ENCODE results near the gene TAF6.

The TAF6 gene

GRCh38 chr7:100163006-100163531 lies 43.9 kb upstream of the TAF6 start (continued):
- TF ChIP-seq ZIC2 (tag by site-specific recombination; IDR thresholded peaks at IDR 0.05) = peak; percentile 63
- TF ChIP-seq RBAK (tag by site-specific recombination; IDR thresholded peaks at IDR 0.05) = no peak
- peak; percentile 96 for TF ChIP-seq SCRT2 (tag by site-specific recombination; IDR thresholded peaks at IDR 0.05)
- peak; percentile 50; the same call in 1 of the 2 replicates for TF ChIP-seq ZBTB17 (tag by site-specific recombination; IDR thresholded peaks at IDR 0.05)

- ChIA-PET CTCF (interaction anchor here (1.9 kb wide), 1 partner anchor 27 kb away, joined by 7 read pairs; no protein-coding TSS in a partner anchor), POLR2A (interaction anchor here (0.8 to 4.3 kb wide), 2 partner anchors 11 to 13 kb away, joined by 3 to 38 read pairs; partner anchors contain the start of gene LAMTOR4)
- peaks cover 3% of the 10 kb centered on the region; the same call in 1 of the 2 replicates for H3K4me1 ChIP-seq (ENCODE audit: control insufficient read depth, insufficient read depth, low read length)
These were observed 40.9 kb upstream of the TAF6 start for GRCh38 chr7:100160067-100160466.

More at GRCh38 chr7:100160067-100160466, 40.9 kb upstream of the TAF6 start:
- H3K4me3 ChIP-seq (ENCODE audit: low read depth, low read length) = no peak overlapping the region
- H3K9me3 ChIP-seq (ENCODE audit: control insufficient read depth, insufficient read depth, low read depth, low read length) = no peaks in the 10 kb centered on the region
- no peak overlapping the region for H3K27ac ChIP-seq (ENCODE audit: extremely low read depth, low read depth, low read length)
- peaks cover 0 to 20% of the 10 kb centered on the region in 2 experiments; a peak in 1 of 3 replicates for H3K36me3 ChIP-seq (ENCODE audit: control insufficient read depth in 2 of 2, insufficient read depth in 1 of 2, low read length in 2 of 2)
- TF ChIP-seq ZBTB26 (tag by site-specific recombination; optimal IDR thresholded peaks at IDR 0.05) = no peak
- TF ChIP-seq ZBTB21 (tag by site-specific recombination; IDR thresholded peaks at IDR 0.05) = no peak
- no peak for TF ChIP-seq ZNF510 (tag by site-specific recombination; IDR thresholded peaks at IDR 0.05; ENCODE audit: insufficient replicate concordance)
- TF ChIP-seq GLIS1 (tag by site-specific recombination; IDR thresholded peaks at IDR 0.05) = no peak
- TF ChIP-seq PRDM2 (tag by site-specific recombination; IDR thresholded peaks at IDR 0.05; ENCODE audit: borderline replicate concordance) = no peak
- no peak for TF ChIP-seq ZXDB (tag by site-specific recombination; IDR thresholded peaks at IDR 0.05)
- no peak for TF ChIP-seq ZBTB17 (tag by site-specific recombination; IDR thresholded peaks at IDR 0.05)
- TF ChIP-seq ZBTB44 (tag by site-specific recombination; IDR thresholded peaks at IDR 0.05) = no peak

Measured in HEK293 (cell line).